ENCODE measurements around the gene AMIGO3.
A peak's percentile ranks its signal among the peaks of the same experiment; 100 is the strongest.
"Not testable (repeated sequence)": the region's sequence is repeated elsewhere in the genome, so short reads cannot be mapped to it uniquely, and the experiment has no call there.

Gene AMIGO3

GRCh38 chr3:49707113-49707480, 12.4 kb downstream of the AMIGO3 start:
- no peak for DNase-seq

GRCh38 chr3:49706456-49707112, 12.9 kb downstream of the AMIGO3 start:
- DNase-seq = no peak

GRCh38 chr3:49705390-49705960, 14.0 kb downstream of the AMIGO3 start:
- DNase-seq = no peak

GRCh38 chr3:49704629-49705028, 14.9 kb downstream of the AMIGO3 start:
- DNase-seq = no peak

GRCh38 chr3:49703956-49704355, 15.5 kb downstream of the AMIGO3 start:
- no peak for DNase-seq

- peak; percentile 89 for DNase-seq
These were observed 16.0 kb downstream of the AMIGO3 start for GRCh38 chr3:49703443-49703927.

GRCh38 chr3:49702672-49703071, 16.8 kb downstream of the AMIGO3 start:
- no peak for DNase-seq

GRCh38 chr3:49701388-49702077, 18.0 kb downstream of the AMIGO3 start:
- no peak for DNase-seq

- DNase-seq = no peak
These were observed 18.9 kb downstream of the AMIGO3 start for GRCh38 chr3:49700453-49701128.

- DNase-seq = no peak
These were observed 19.5 kb downstream of the AMIGO3 start for GRCh38 chr3:49700014-49700413.

- no peak for DNase-seq
These were observed 20.1 kb downstream of the AMIGO3 start for GRCh38 chr3:49699281-49699979.

- not testable (repeated sequence) for DNase-seq
These were observed 24.0 kb downstream of the AMIGO3 start for GRCh38 chr3:49695350-49696015.

GRCh38 chr3:49694409-49695070, 24.9 kb downstream of the AMIGO3 start:
- not testable (repeated sequence) for DNase-seq

GRCh38 chr3:49691481-49691880, 28.0 kb downstream of the AMIGO3 start:
- DNase-seq = not testable (repeated sequence)

- DNase-seq = not testable (repeated sequence)
These were observed 28.6 kb downstream of the AMIGO3 start for GRCh38 chr3:49690856-49691255.

- DNase-seq = not testable (repeated sequence)
These were observed 29.4 kb downstream of the AMIGO3 start for GRCh38 chr3:49689908-49690624.

- DNase-seq = peak; percentile 98
These were observed 30.2 kb downstream of the AMIGO3 start, which contains the start of the genes MST1 and RNF123 for GRCh38 chr3:49689046-49689907. Gene MST1 (minus strand): TSS chr3:49689474. CDS start chr3:49688691, 783 bp downstream. Gene RNF123 (plus strand): TSS chr3:49689557. CDS start chr3:49691166, 1,609 bp downstream.

- DNase-seq = not testable (repeated sequence)
These were observed 31.0 kb downstream of the AMIGO3 start for GRCh38 chr3:49688338-49689045.

- not testable (repeated sequence) for DNase-seq
These were observed 32.1 kb downstream of the AMIGO3 start for GRCh38 chr3:49687424-49687795.

Measured in 8988T (cell line).